Testis (tissue), 3 donors: ENCODE results near the gene CYP4F11. TPM values are rescaled to one million over a fixed set of nuclear protein-coding genes. Genes with fewer than 3 reads are reported as not detected.
"Not testable (repeated sequence)": the region's sequence is repeated elsewhere in the genome, so short reads cannot be mapped to it uniquely, and the experiment has no call there.

Source experiments
- DNase-seq: peaks from one replicate; pipeline ENCODE4 v3.0.0-alpha.2; 2019
- H3K27ac ChIP-seq, 2 donors: fragments of 200-600 bp; sonication (generic); one replicate each; pipeline ENCODE4 v1.5.1; 2019
- H3K27me3 ChIP-seq: fragments of 200-600 bp; sonication (generic); one replicate; pipeline ENCODE4 v1.5.1; 2019
- H3K36me3 ChIP-seq: fragments of 200-600 bp; sonication (generic); one replicate; pipeline ENCODE4 v1.5.1; 2017; ENCODE audit warnings: low read depth; ENCODE audit errors: missing control alignments
- H3K4me1 ChIP-seq: fragments of 200-600 bp; sonication (generic); one replicate; pipeline ENCODE4 v1.5.1; 2019
- H3K4me3 ChIP-seq, 2 donors: fragments of 200-600 bp; sonication (generic); one replicate each; pipeline ENCODE4 v1.5.1; 2017 to 2019
- H3K9me3 ChIP-seq: fragments of 200-600 bp; sonication (generic); one replicate; pipeline ENCODE4 v1.5.1; 2017
- CTCF ChIP-seq, 3 experiments: fragments of 450-650 bp in 2 of 3; fragments of 200-600 bp in 1 of 3; sonication (generic) in 1 of 3; IDR thresholded peaks; one replicate each; pipeline ENCODE4 v1.5.1; 2016 to 2019; ENCODE audit warnings: antibody characterized with exemption in 3 of 3, mild to moderate bottlenecking in 2 of 3, moderate library complexity in 1 of 3
- POLR2A ChIP-seq: fragments of 450-650 bp; IDR thresholded peaks from one replicate; pipeline ENCODE4 v1.6.1; 2017; ENCODE audit warnings: antibody characterized with exemption, mild to moderate bottlenecking, moderate library complexity
- WGBS, 2 donors: methylation state at CpG; one replicate each; pipeline ENCODE4 v1.1.5; 2018; 5-methylcytosine and 5-hydroxymethylcytosine counted together
- intact Hi-C: fragments of 100-400 bp; cut with DNase I; formaldehyde crosslinking; loops from one replicate; pipeline ENCODE4 v1.15.1; 2023; ENCODE audit warnings: low total_unique reads
- polyA plus RNA-seq: library from polyadenylated mRNA; stranded (reverse); fragments of 350-450 nt; fragmentation: Illumina TruSeq; extraction: RNeasy Lipid Tissue Mini Kit (QIAGEN cat#74804); gene quantifications from one replicate; pipeline ENCODE4 v1.2.3, GENCODE V29; 2014; ENCODE audit warnings: low read depth, low replicate concordance; ENCODE audit not compliant: insufficient read depth
- total RNA-seq, 2 donors: library from RNA; depleted of rRNA; stranded (reverse); fragments of >200 nt; gene quantifications; one replicate each; pipeline ENCODE4 v1.2.3, GENCODE V29; 2016

The CYP4F11 gene
- total and polyA plus RNA-seq, 3 donors from 2014 or later, result 2.6 to 4.3 (median 3.0) TPM

GRCh38 chr19:15902254-15902653 lies 32.1 kb downstream of the CYP4F11 start:
- 68 to 75% methylated on average over 10 to 11 of the region's 11 CpGs for WGBS, 2 donors
- no peak for DNase-seq
- Histone ChIP-seq H3K36me3 (no peaks in the 10 kb centered on the region), H3K4me3 (no peak overlapping the region), H3K27me3 (no peaks in the 10 kb centered on the region), H3K9me3 (no peaks in the 10 kb centered on the region), H3K27ac (no peak overlapping the region), H3K4me1 (no peaks in the 10 kb centered on the region)
- TF ChIP-seq POLR2A (no peak), CTCF (IDR thresholded peaks at IDR 0.05) (no peak)
- intact Hi-C loops, result no loop called here

- no peak for DNase-seq
- TF ChIP-seq POLR2A, result no peak
- H3K36me3 ChIP-seq, result no peaks in the 10 kb centered on the region
- H3K4me3 ChIP-seq, result no peak overlapping the region
- H3K4me1 ChIP-seq, result no peaks in the 10 kb centered on the region
- H3K27ac ChIP-seq, result no peak overlapping the region
- 56 to 68% methylated on average over 11 of the region's 11 CpGs for WGBS, 2 donors
- intact Hi-C loops, result no loop called here
- no peaks in the 10 kb centered on the region for H3K27me3 ChIP-seq
- H3K9me3 ChIP-seq, result no peaks in the 10 kb centered on the region
Measured at GRCh38 chr19:15900504-15900903, 33.8 kb downstream of the CYP4F11 start.

GRCh38 chr19:15900032-15900431 lies 34.3 kb downstream of the CYP4F11 start:
- H3K36me3 ChIP-seq, DNase-seq, H3K27ac ChIP-seq, H3K27me3 ChIP-seq, H3K9me3 ChIP-seq, H3K4me1 ChIP-seq, intact Hi-C loops: not testable (repeated sequence)
- H3K4me3 ChIP-seq, result peak overlapping the region in 1 of 2 donors; percentile 18
- WGBS, 2 donors, result 6 to 19% methylated on average over 6 to 14 of the region's 15 CpGs

GRCh38 chr19:15899561-15899960 lies 34.8 kb downstream of the CYP4F11 start:
- intact Hi-C loops, H3K36me3 ChIP-seq, H3K27me3 ChIP-seq, DNase-seq, H3K9me3 ChIP-seq, H3K27ac ChIP-seq, H3K4me1 ChIP-seq: not testable (repeated sequence)
- H3K4me3 ChIP-seq, result peak overlapping the region in 1 of 2 donors; percentile 18
- 9 to 32% methylated on average over 8 to 29 of the region's 30 CpGs for WGBS, 2 donors

- intact Hi-C loops, result no loop called here
- WGBS, 2 donors, result 80 to 91% methylated on average over 1 to 3 of the region's 3 CpGs
- H3K36me3 ChIP-seq, result no peaks in the 10 kb centered on the region
- no peaks in the 10 kb centered on the region for H3K4me1 ChIP-seq
- no peak within 1 kb of the TSS for H3K4me3 ChIP-seq
- no peak within 1 kb of the TSS for H3K27ac ChIP-seq
- no peak for TF ChIP-seq CTCF (IDR thresholded peaks at IDR 0.05)
- no peak for TF ChIP-seq POLR2A
- DNase-seq, result no peak
- no peaks in the 10 kb centered on the region for H3K27me3 ChIP-seq
- H3K9me3 ChIP-seq, result no peaks in the 10 kb centered on the region
Measured at GRCh38 chr19:15897738-15898276, 36.5 kb downstream of the CYP4F11 start, which contains the start of gene CYP4F2. TSS of gene CYP4F2 (minus strand) at chr19:15898074. CDS start at chr19:15897611, 463 bp downstream.

GRCh38 chr19:15897026-15897737 lies 37.1 kb downstream of the CYP4F11 start:
- intact Hi-C loops, result no loop called here
- no peak for TF ChIP-seq CTCF (IDR thresholded peaks at IDR 0.05)
- no peak for TF ChIP-seq POLR2A
- H3K27me3 ChIP-seq, result no peaks in the 10 kb centered on the region
- DNase-seq, result no peak
- H3K4me3 ChIP-seq, result no peak overlapping the region
- no peaks in the 10 kb centered on the region for H3K9me3 ChIP-seq
- H3K4me1 ChIP-seq, result no peaks in the 10 kb centered on the region
- no peak overlapping the region for H3K27ac ChIP-seq
- H3K36me3 ChIP-seq, result no peaks in the 10 kb centered on the region
- WGBS, 2 donors, result 81 to 91% methylated on average over 16 of the region's 16 CpGs
